HL-60/S4 treated with phorbol 12-myristate 13-acetate at 8.2 ng/mL for 4 days and 3 days (cell line): ENCODE measurements around the gene TIMM13.
"Not testable (repeated sequence)": the region's sequence is repeated elsewhere in the genome, so short reads cannot be mapped to it uniquely, and the experiment has no call there.

Experiments used
- in situ Hi-C: fragments of 300-500 bp; cut with MboI; formaldehyde crosslinking; loops from 2 replicates; pipeline ENCODE4 v1.15.0; 2022; ENCODE audit warnings: low sequenced_read_pairs

Gene TIMM13

GRCh38 chr19:2432131-2432848, 4.9 kb upstream of the TIMM13 start:
- in situ Hi-C loops: no loop called here

GRCh38 chr19:2431318-2432055, 4.1 kb upstream of the TIMM13 start:
- in situ Hi-C loops: no loop called here

- in situ Hi-C loops: no loop called here
Measured at GRCh38 chr19:2429917-2430535, 2.6 kb upstream of the TIMM13 start.

- in situ Hi-C loops: no loop called here
Measured at GRCh38 chr19:2428756-2429711, 1.6 kb upstream of the TIMM13 start.

- in situ Hi-C loops: no loop called here
Measured at GRCh38 chr19:2428321-2428690, 920 bp upstream of the TIMM13 start.

GRCh38 chr19:2426611-2427428, 566 bp downstream of the TIMM13 start:
- in situ Hi-C loops: no loop called here

- in situ Hi-C loops: no loop called here
Measured at GRCh38 chr19:2425622-2426581, 1.5 kb downstream of the TIMM13 start.

GRCh38 chr19:2424686-2425621, 2.4 kb downstream of the TIMM13 start:
- in situ Hi-C loops: no loop called here

GRCh38 chr19:2423915-2424685, 3.3 kb downstream of the TIMM13 start:
- in situ Hi-C loops: no loop called here

- in situ Hi-C loops: no loop called here
Measured at GRCh38 chr19:2423071-2423914, 4.1 kb downstream of the TIMM13 start.

GRCh38 chr19:2421581-2422306, 5.6 kb downstream of the TIMM13 start:
- in situ Hi-C loops: no loop called here

- in situ Hi-C loops: no loop called here
Measured at GRCh38 chr19:2420490-2420889, 6.9 kb downstream of the TIMM13 start.

GRCh38 chr19:2419754-2420153, 7.6 kb downstream of the TIMM13 start:
- in situ Hi-C loops: no loop called here

- in situ Hi-C loops: no loop called here
Measured at GRCh38 chr19:2417881-2418406, 9.4 kb downstream of the TIMM13 start.

- in situ Hi-C loops: not testable (repeated sequence)
Measured at GRCh38 chr19:2417436-2417835, 9.9 kb downstream of the TIMM13 start.
